CD4-positive, alpha-beta T cell (primary cell): Measurements from ENCODE around the gene CLSTN1. TPM values are rescaled to one million over a fixed set of nuclear protein-coding genes. Genes with fewer than 3 reads are reported as not detected.

Source experiments
- ATAC-seq: fragments of 200-7000 bp; cut with Tn5 transposase; one replicate; pipeline ENCODE4 v1.10.0; 2022; ENCODE audit warnings: mild to moderate bottlenecking; ENCODE audit not compliant: poor library complexity
- CTCF ChIA-PET: fragments of 350-600 bp; sonication (Branson Sonifier 250); formaldehyde crosslinking; loops from one replicate; lab custom pipeline; 2021; ENCODE audit warnings: antibody characterized with exemption, inconsistent platforms; lab: Charles Lee
- POLR2A ChIA-PET: fragments of 350-600 bp; sonication (Branson Sonifier 250); formaldehyde crosslinking; loops from one replicate; lab custom pipeline; 2021; ENCODE audit warnings: antibody characterized with exemption, inconsistent platforms; lab: Charles Lee
- DNase-seq, 14 experiments: peaks; one replicate each; pipeline ENCODE4 v3.0.0-alpha.2; 2013 to 2020; ENCODE audit warnings: mixed read lengths in 2 of 14
- H3K27ac ChIP-seq, 2 donors: one replicate each; pipeline versions ENCODE4 v1.5.1 to v1.7.0; 2013; ENCODE audit warnings: low read length in 2 of 2, low read depth in 1 of 2, mild to moderate bottlenecking in 1 of 2
- H3K27me3 ChIP-seq, 2 experiments: 1 replicate in 1 of 2; 2 replicates in 1 of 2; pipeline versions ENCODE4 v1.6.1 to v1.7.0; 2013; ENCODE audit warnings: low read length in 2 of 2, control low read depth in 1 of 2, mild to moderate bottlenecking in 1 of 2, moderate library complexity in 1 of 2; ENCODE audit not compliant: insufficient read depth in 2 of 2, control insufficient read depth in 1 of 2
- H3K36me3 ChIP-seq: one replicate; pipeline ENCODE4 v1.6.1; 2013; ENCODE audit warnings: low read length, control low read depth; ENCODE audit not compliant: insufficient read depth
- H3K4me1 ChIP-seq: one replicate; pipeline ENCODE4 v1.6.1; 2013; ENCODE audit warnings: low read length, control low read depth; ENCODE audit not compliant: insufficient read depth
- H3K4me3 ChIP-seq: one replicate; pipeline ENCODE4 v1.5.1; 2013; ENCODE audit warnings: mild to moderate bottlenecking, low read length, moderate library complexity
- H3K9me3 ChIP-seq, 2 experiments: 1 replicate in 1 of 2; 2 replicates in 1 of 2; pipeline versions ENCODE4 v1.6.1 to v1.7.0; 2013; ENCODE audit warnings: low read length in 2 of 2, mild to moderate bottlenecking in 2 of 2, control low read depth in 1 of 2, moderate library complexity in 1 of 2; ENCODE audit not compliant: control insufficient read depth in 1 of 2, insufficient read depth in 1 of 2
- H3K27ac Mint-ChIP-seq: one replicate; pipeline ENCODE4 v1.8.0; 2020; ENCODE audit warnings: mixed read lengths
- H3K27me3 Mint-ChIP-seq: one replicate; pipeline ENCODE4 v1.8.0; 2021; ENCODE audit warnings: mixed read lengths
- H3K36me3 Mint-ChIP-seq: one replicate; pipeline ENCODE4 v1.8.0; 2021; ENCODE audit warnings: low read depth, mixed read lengths
- H3K4me1 Mint-ChIP-seq: one replicate; pipeline ENCODE4 v1.8.0; 2021; ENCODE audit warnings: low read depth, mixed read lengths
- H3K4me3 Mint-ChIP-seq: one replicate; pipeline ENCODE4 v1.8.0; 2020; ENCODE audit warnings: mild to moderate bottlenecking, mixed read lengths
- H3K9me3 Mint-ChIP-seq: one replicate; pipeline ENCODE4 v1.8.0; 2020; ENCODE audit warnings: mixed read lengths
- intact Hi-C, 2 experiments: fragments of 100-400 bp; cut with DNase I in 1 of 2; cut with micrococcal nuclease in 1 of 2; formaldehyde crosslinking; loops; one replicate each; pipeline versions ENCODE4 v1.15.1 to v1.9.0; 2023 to 2025; cut with DNase I, micrococcal nuclease
- total RNA-seq, 174 experiments: library from RNA in 2 of 174; stranded (reverse) in 2 of 174; gene quantifications; one replicate each; pipeline ENCODE4 v1.2.3 and lab custom pipeline; 2021 to 2026
- TF ChIP-seq, protein P1 (sequence below): fragments of 200-600 bp; IDR thresholded peaks from one replicate; pipeline ENCODE4 v1.8.0; 2022; ENCODE audit warnings: antibody characterized with exemption, mild to moderate bottlenecking

The CLSTN1 gene
- total RNA-seq, 2 experiments from 2014 or later = 66.8 to 68.1 TPM

DNA sequence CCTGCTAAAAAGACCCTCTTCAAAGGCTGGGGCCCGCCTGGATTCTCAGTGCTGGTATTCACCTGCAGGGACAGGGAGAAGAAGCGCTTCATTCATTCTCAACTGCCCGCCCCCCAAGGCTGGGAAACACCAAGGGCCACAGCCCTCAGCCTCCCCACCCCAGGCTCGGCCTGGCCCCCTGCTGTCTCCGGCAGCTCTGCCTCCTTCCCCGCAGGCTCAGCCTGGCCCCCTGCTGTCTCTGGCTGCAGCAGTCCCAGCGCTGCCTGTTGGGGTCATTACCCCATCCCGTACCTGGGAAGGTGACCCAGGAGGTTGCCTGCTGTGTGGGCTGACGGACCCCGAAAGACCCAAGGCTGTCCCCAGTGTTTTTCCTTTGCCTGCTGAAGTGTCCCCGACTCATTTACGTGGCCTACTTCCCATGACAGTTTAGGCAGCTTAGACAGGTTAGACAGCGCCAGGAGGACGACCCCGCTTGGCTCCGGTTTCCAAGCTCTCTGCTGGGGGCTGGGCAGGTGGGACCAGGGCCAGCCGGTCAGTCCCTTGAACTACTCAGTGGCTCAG is 22.9 kb upstream of the CLSTN1 start:
- Histone ChIP-seq H3K4me1 (peaks cover 9% of the 10 kb centered on the region), H3K36me3 (no peaks in the 10 kb centered on the region), H3K9me3 (peaks cover 0 to 3% of the 10 kb centered on the region in 2 experiments), H3K27me3 (no peaks in the 10 kb centered on the region), H3K27ac (no peak overlapping the region), H3K4me3 (no peak overlapping the region)
- ATAC-seq (no peak), DNase-seq (no peak)
- intact Hi-C loops = no loop called here
- H3K36me3 Mint-ChIP-seq = no peaks in the 10 kb centered on the region
- H3K4me3 Mint-ChIP-seq = no peak overlapping the region
- POLR2A ChIA-PET = no interaction called here
- TF ChIP-seq, protein P1, sequence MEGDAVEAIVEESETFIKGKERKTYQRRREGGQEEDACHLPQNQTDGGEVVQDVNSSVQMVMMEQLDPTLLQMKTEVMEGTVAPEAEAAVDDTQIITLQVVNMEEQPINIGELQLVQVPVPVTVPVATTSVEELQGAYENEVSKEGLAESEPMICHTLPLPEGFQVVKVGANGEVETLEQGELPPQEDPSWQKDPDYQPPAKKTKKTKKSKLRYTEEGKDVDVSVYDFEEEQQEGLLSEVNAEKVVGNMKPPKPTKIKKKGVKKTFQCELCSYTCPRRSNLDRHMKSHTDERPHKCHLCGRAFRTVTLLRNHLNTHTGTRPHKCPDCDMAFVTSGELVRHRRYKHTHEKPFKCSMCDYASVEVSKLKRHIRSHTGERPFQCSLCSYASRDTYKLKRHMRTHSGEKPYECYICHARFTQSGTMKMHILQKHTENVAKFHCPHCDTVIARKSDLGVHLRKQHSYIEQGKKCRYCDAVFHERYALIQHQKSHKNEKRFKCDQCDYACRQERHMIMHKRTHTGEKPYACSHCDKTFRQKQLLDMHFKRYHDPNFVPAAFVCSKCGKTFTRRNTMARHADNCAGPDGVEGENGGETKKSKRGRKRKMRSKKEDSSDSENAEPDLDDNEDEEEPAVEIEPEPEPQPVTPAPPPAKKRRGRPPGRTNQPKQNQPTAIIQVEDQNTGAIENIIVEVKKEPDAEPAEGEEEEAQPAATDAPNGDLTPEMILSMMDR = no peak
- H3K4me1 Mint-ChIP-seq = peaks cover 7% of the 10 kb centered on the region
- CTCF ChIA-PET = no interaction called here
- no peak overlapping the region for H3K27ac Mint-ChIP-seq
- H3K9me3 Mint-ChIP-seq = no peaks in the 10 kb centered on the region
- H3K27me3 Mint-ChIP-seq = no peaks in the 10 kb centered on the region

DNA sequence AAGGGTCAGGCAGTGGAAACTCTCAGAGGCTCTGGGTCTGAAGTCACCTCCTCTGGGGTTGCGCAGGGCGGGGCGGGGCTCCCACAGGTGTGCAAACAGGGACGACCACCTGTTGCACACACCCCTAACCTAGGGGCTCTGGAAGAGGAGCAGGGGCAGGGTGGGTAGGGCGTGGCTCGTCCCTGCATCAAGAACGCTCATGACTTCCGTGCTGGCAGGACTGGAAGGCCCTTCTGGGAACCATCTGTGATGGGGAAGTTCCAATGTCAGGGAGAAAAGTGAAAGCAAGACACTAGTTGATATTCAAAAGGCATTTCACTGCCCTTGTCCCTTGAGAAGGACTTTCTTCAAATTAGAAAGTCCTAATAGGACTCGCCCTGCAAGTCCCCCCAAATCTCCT is 22.1 kb upstream of the CLSTN1 start:
- intact Hi-C loops = no loop called here
- no peak overlapping the region for H3K4me3 Mint-ChIP-seq
- no peak overlapping the region for H3K27ac Mint-ChIP-seq
- H3K4me3 ChIP-seq = no peak overlapping the region
- no peaks in the 10 kb centered on the region for H3K27me3 Mint-ChIP-seq
- no peaks in the 10 kb centered on the region for H3K27me3 ChIP-seq
- H3K4me1 ChIP-seq = peaks cover 9% of the 10 kb centered on the region
- H3K9me3 ChIP-seq = peaks cover 0 to 11% of the 10 kb centered on the region in 2 experiments
- ATAC-seq = no peak
- H3K36me3 Mint-ChIP-seq = no peaks in the 10 kb centered on the region
- H3K36me3 ChIP-seq = no peaks in the 10 kb centered on the region
- no peak for DNase-seq
- H3K4me1 Mint-ChIP-seq = peaks cover 7% of the 10 kb centered on the region
- CTCF ChIA-PET = no interaction called here
- H3K9me3 Mint-ChIP-seq = no peaks in the 10 kb centered on the region
- no peak overlapping the region for H3K27ac ChIP-seq
- TF ChIP-seq, protein P1 = no peak
- POLR2A ChIA-PET = no interaction called here

DNA sequence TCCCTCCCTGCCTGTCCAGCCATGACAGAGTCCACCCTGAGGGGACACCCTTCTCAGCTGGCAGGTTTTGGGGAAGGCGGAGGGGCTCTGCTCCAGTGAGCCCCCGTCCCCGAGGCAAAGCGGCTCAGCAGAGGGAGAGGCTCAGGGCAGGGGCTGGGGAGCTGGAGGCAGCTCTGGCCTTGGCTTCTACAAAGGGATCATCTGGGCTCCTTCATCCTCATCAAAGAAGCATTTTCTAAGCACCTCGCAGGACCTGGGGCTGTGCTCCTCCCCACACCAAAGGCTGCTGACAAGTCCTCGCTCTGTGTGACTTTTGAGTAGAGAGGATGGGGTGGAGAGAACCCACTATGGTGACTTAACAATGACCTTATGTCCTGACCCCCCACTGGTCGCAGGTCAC is 21.0 kb upstream of the CLSTN1 start:
- TF ChIP-seq, protein P1 = no peak
- H3K9me3 Mint-ChIP-seq = no peaks in the 10 kb centered on the region
- no peak for ATAC-seq
- ChIA-PET CTCF (no interaction called here), POLR2A (no interaction called here)
- H3K9me3 ChIP-seq = peaks cover 0 to 11% of the 10 kb centered on the region in 2 experiments
- H3K27me3 ChIP-seq = no peaks in the 10 kb centered on the region
- H3K4me3 ChIP-seq = no peak overlapping the region
- intact Hi-C loops = no loop called here
- no peaks in the 10 kb centered on the region for H3K36me3 Mint-ChIP-seq
- H3K27ac ChIP-seq = no peak overlapping the region
- H3K4me3 Mint-ChIP-seq = no peak overlapping the region
- H3K4me1 ChIP-seq = peaks cover 4% of the 10 kb centered on the region
- no peaks in the 10 kb centered on the region for H3K36me3 ChIP-seq
- H3K4me1 Mint-ChIP-seq = peaks cover 1% of the 10 kb centered on the region
- DNase-seq = no peak
- H3K27ac Mint-ChIP-seq = no peak overlapping the region
- no peaks in the 10 kb centered on the region for H3K27me3 Mint-ChIP-seq
